Coronary artery (tissue), 2 donors: ENCODE measurements around the gene FIBCD1.

Experiments
- DNase-seq: peaks from one replicate; pipeline ENCODE4 v3.0.0-alpha.2; 2017; ENCODE audit warnings: low spot score
- H3K27ac ChIP-seq, 2 donors: fragments of 200-600 bp; sonication (generic); one replicate each; pipeline ENCODE4 v1.5.1; 2016 to 2019
- H3K4me3 ChIP-seq: fragments of 200-600 bp; sonication (generic); 2 replicates; pipeline ENCODE4 v1.5.1; 2016; ENCODE audit warnings: mild to moderate bottlenecking, moderate library complexity
- CTCF ChIP-seq: fragments of 200-600 bp; sonication (generic); IDR thresholded peaks from one replicate; pipeline ENCODE4 v1.5.1; 2019; ENCODE audit warnings: antibody characterized with exemption

Gene FIBCD1

DNA sequence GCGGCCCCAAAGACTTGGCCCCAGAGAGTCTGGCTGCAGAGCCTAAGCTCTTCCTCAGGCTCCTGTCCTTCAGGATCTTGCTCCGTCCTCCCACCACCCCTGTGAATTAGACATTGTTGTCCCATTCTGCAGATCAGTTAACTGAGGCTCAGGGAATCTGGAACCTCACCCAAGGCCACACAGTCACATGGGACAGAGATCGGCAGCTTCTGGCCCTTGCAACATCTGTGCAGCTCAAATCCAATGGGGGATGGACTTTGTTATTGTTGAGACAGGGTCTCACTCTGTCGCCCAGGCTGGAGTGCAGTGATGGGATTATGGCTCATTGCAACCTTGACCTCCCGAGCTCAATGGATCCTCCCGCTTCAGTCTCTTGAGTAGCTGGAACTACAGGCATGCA, 46.0 kb upstream of the FIBCD1 start:
- no peak for DNase-seq
- H3K4me3 ChIP-seq = no peak overlapping the region
- H3K27ac ChIP-seq = no peak overlapping the region
- no peak for TF ChIP-seq CTCF

- no peak for TF ChIP-seq CTCF
- Histone ChIP-seq H3K4me3 (no peak overlapping the region), H3K27ac (no peak overlapping the region)
- DNase-seq = no peak
These were observed 45.5 kb upstream of the FIBCD1 start for GRCh38 chr9:130984521-130984920.

GRCh38 chr9:130983970-130984369, 44.9 kb upstream of the FIBCD1 start:
- no peak overlapping the region for H3K27ac ChIP-seq
- no peak for TF ChIP-seq CTCF
- no peak overlapping the region for H3K4me3 ChIP-seq
- no peak for DNase-seq

DNA sequence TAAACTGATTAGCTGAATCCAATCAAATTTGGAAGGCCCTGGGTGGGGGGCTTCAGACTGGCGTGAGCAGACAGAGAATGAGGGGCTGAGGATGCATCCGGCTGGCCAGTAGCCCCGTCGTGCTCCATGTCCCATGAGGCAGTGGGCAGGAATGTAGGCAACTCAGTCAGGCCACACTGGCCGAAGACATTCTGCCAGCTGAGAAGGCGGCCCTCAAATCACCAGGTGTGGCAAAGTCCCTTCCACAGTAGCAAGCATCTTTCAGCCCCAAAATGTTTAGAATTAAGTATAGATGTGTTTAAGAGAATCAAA, 44.3 kb upstream of the FIBCD1 start:
- H3K27ac ChIP-seq = no peak overlapping the region
- H3K4me3 ChIP-seq = no peak overlapping the region
- no peak for TF ChIP-seq CTCF
- no peak for DNase-seq

- Histone ChIP-seq H3K27ac (no peak overlapping the region), H3K4me3 (no peak overlapping the region)
- no peak for TF ChIP-seq CTCF
- DNase-seq = no peak
These were observed 43.8 kb upstream of the FIBCD1 start for GRCh38 chr9:130982636-130983358.

- DNase-seq = no peak
- no peak overlapping the region for H3K4me3 ChIP-seq
- H3K27ac ChIP-seq = no peak overlapping the region
- TF ChIP-seq CTCF = no peak
These were observed 42.7 kb upstream of the FIBCD1 start for GRCh38 chr9:130981756-130982137.

GRCh38 chr9:130981002-130981755, 42.1 kb upstream of the FIBCD1 start:
- DNase-seq = no peak
- H3K4me3 ChIP-seq = no peak overlapping the region
- H3K27ac ChIP-seq = no peak overlapping the region
- no peak for TF ChIP-seq CTCF
